ENCODE data around the gene CARD9. TPM values are rescaled to one million over a fixed set of nuclear protein-coding genes. Genes with fewer than 3 reads are reported as not detected.
A peak's percentile ranks its signal among the peaks of the same experiment; 100 is the strongest.

CARD9 gene
- polyA plus RNA-seq, 6 donors from 2014 or later = 0.16 to 0.52 (median 0.33) TPM; not detected in 1

GRCh38 chr9:136371533-136371880, 2.0 kb downstream of the CARD9 start:
- DNase-seq (no peak), ATAC-seq (ENCODE audit: low read depth in 2 of 2) (no peak)
- no peaks in the 10 kb centered on the region for H3K27me3 Mint-ChIP-seq
- peaks cover 0 to 14% (median 9%) of the 10 kb centered on the region in 3 donors for H3K4me1 Mint-ChIP-seq
- H3K36me3 Mint-ChIP-seq = no peaks in the 10 kb centered on the region
- H3K9me3 Mint-ChIP-seq = no peaks in the 10 kb centered on the region
- H3K27ac Mint-ChIP-seq = no peak overlapping the region
- peak overlapping the region in 1 of 8 donors; percentile 6 for H3K4me3 Mint-ChIP-seq

GRCh38 chr9:136370687-136371532, 2.6 kb downstream of the CARD9 start:
- Mint-ChIP-seq H3K4me3 (no peak overlapping the region), H3K27ac (no peak overlapping the region), H3K9me3 (no peaks in the 10 kb centered on the region), H3K4me1 (peaks cover 0 to 19% (median 12%) of the 10 kb centered on the region in 3 donors), H3K27me3 (peaks cover 0 to 6% (median 0%) of the 10 kb centered on the region in 3 donors), H3K36me3 (no peaks in the 10 kb centered on the region)
- no peak for ATAC-seq (ENCODE audit: low read depth in 2 of 2)
- no peak for DNase-seq

GRCh38 chr9:136370037-136370436, 3.4 kb downstream of the CARD9 start:
- no peak for DNase-seq
- no peak for ATAC-seq (ENCODE audit: low read depth in 2 of 2)
- Mint-ChIP-seq H3K27me3 (peaks cover 0 to 13% (median 0%) of the 10 kb centered on the region in 3 donors), H3K4me3 (no peak overlapping the region), H3K27ac (no peak overlapping the region), H3K9me3 (no peaks in the 10 kb centered on the region), H3K4me1 (peaks cover 0 to 26% (median 13%) of the 10 kb centered on the region in 3 donors), H3K36me3 (no peaks in the 10 kb centered on the region)

- Mint-ChIP-seq H3K36me3 (no peaks in the 10 kb centered on the region), H3K27me3 (peaks cover 0 to 13% (median 0%) of the 10 kb centered on the region in 3 donors), H3K9me3 (no peaks in the 10 kb centered on the region), H3K4me1 (peaks cover 0 to 23% (median 11%) of the 10 kb centered on the region in 3 donors), H3K27ac (no peak overlapping the region), H3K4me3 (no peak overlapping the region)
- no peak for ATAC-seq (ENCODE audit: low read depth in 2 of 2)
- no peak for DNase-seq
Observed at GRCh38 chr9:136368190-136368589, 5.3 kb downstream of the CARD9 start.

GRCh38 chr9:136367296-136368145, 5.9 kb downstream of the CARD9 start:
- Mint-ChIP-seq H3K36me3 (no peaks in the 10 kb centered on the region), H3K4me1 (peaks cover under 1 to 22% (median 8%) of the 10 kb centered on the region in 3 donors), H3K9me3 (no peaks in the 10 kb centered on the region), H3K4me3 (no peak overlapping the region), H3K27me3 (peaks cover 0 to 13% (median 0%) of the 10 kb centered on the region in 3 donors), H3K27ac (no peak overlapping the region)
- ATAC-seq (ENCODE audit: low read depth in 2 of 2) = no peak
- no peak for DNase-seq

- DNase-seq (no peak), ATAC-seq (ENCODE audit: low read depth in 2 of 2) (no peak)
- H3K36me3 Mint-ChIP-seq = no peaks in the 10 kb centered on the region
- no peaks in the 10 kb centered on the region for H3K9me3 Mint-ChIP-seq
- no peak overlapping the region for H3K4me3 Mint-ChIP-seq
- H3K4me1 Mint-ChIP-seq = peaks cover 3 to 22% (median 7%) of the 10 kb centered on the region in 3 donors
- peaks cover 0 to 13% (median 0%) of the 10 kb centered on the region in 3 donors for H3K27me3 Mint-ChIP-seq
- no peak overlapping the region for H3K27ac Mint-ChIP-seq
Observed at GRCh38 chr9:136366826-136367225, 6.6 kb downstream of the CARD9 start.

GRCh38 chr9:136365775-136366222, 7.7 kb downstream of the CARD9 start:
- Mint-ChIP-seq H3K4me3 (peak overlapping the region in 3 of 8 donors; percentile 9 to 16 (median 11)), H3K27ac (peak overlapping the region in 1 of 6 donors; percentile 28), H3K9me3 (no peaks in the 10 kb centered on the region), H3K4me1 (peaks cover 3 to 22% (median 7%) of the 10 kb centered on the region in 3 donors), H3K27me3 (peaks cover 0 to 13% (median 0%) of the 10 kb centered on the region in 3 donors), H3K36me3 (no peaks in the 10 kb centered on the region)
- DNase-seq = no peak
- ATAC-seq (ENCODE audit: low read depth in 2 of 2) = no peak

- ATAC-seq (ENCODE audit: low read depth in 2 of 2) (no peak), DNase-seq (no peak)
- H3K27me3 Mint-ChIP-seq = peaks cover 0 to 13% (median 0%) of the 10 kb centered on the region in 3 donors
- no peak overlapping the region for H3K27ac Mint-ChIP-seq
- no peaks in the 10 kb centered on the region for H3K9me3 Mint-ChIP-seq
- no peaks in the 10 kb centered on the region for H3K36me3 Mint-ChIP-seq
- peaks cover 3 to 22% (median 7%) of the 10 kb centered on the region in 3 donors for H3K4me1 Mint-ChIP-seq
- H3K4me3 Mint-ChIP-seq = peak overlapping the region in 2 of 8 donors; percentile 63
Observed at GRCh38 chr9:136364942-136365774, 8.3 kb downstream of the CARD9 start.

- Mint-ChIP-seq H3K9me3 (no peaks in the 10 kb centered on the region), H3K4me1 (peaks cover 3 to 22% (median 7%) of the 10 kb centered on the region in 3 donors), H3K36me3 (no peaks in the 10 kb centered on the region), H3K27me3 (peaks cover 0 to 13% (median 0%) of the 10 kb centered on the region in 3 donors), H3K4me3 (peak overlapping the region in 7 of 8 donors; percentile 46 to 80 (median 63)), H3K27ac (peak overlapping the region in 1 of 6 donors; percentile 92)
- DNase-seq = no peak
- ATAC-seq (ENCODE audit: low read depth in 2 of 2) = peak in 1 of 2 donors; percentile 0
Observed at GRCh38 chr9:136363949-136364748, 9.3 kb downstream of the CARD9 start.

- peak within 1 kb of the TSS; percentile 74 to 91 (median 86) for H3K4me3 Mint-ChIP-seq
- peak; percentile 83 for DNase-seq
- H3K27me3 Mint-ChIP-seq = peaks cover 0 to 13% (median 0%) of the 10 kb centered on the region in 3 donors
- H3K27ac Mint-ChIP-seq = peak within 1 kb of the TSS; percentile 62 to 94 (median 78)
- peak; percentile 80 to 81 for ATAC-seq (ENCODE audit: low read depth in 2 of 2)
- no peaks in the 10 kb centered on the region for H3K9me3 Mint-ChIP-seq
- no peaks in the 10 kb centered on the region for H3K36me3 Mint-ChIP-seq
- H3K4me1 Mint-ChIP-seq = peaks cover 3 to 22% (median 7%) of the 10 kb centered on the region in 3 donors
Observed at GRCh38 chr9:136363106-136363948, 10.1 kb downstream of the CARD9 start, which contains the start of gene DNLZ. Gene DNLZ (minus strand): TSS chr9:136363744. CDS start chr9:136363714, 30 bp downstream.

- H3K9me3 Mint-ChIP-seq = no peaks in the 10 kb centered on the region
- peak overlapping the region in 7 of 8 donors; percentile 74 to 91 (median 86) for H3K4me3 Mint-ChIP-seq
- peak overlapping the region in 2 of 6 donors; percentile 62 to 73 for H3K27ac Mint-ChIP-seq
- peaks cover 0 to 13% (median 0%) of the 10 kb centered on the region in 3 donors for H3K27me3 Mint-ChIP-seq
- peaks cover 3 to 22% (median 7%) of the 10 kb centered on the region in 3 donors for H3K4me1 Mint-ChIP-seq
- ATAC-seq (ENCODE audit: low read depth in 2 of 2) = no peak
- DNase-seq = no peak
- H3K36me3 Mint-ChIP-seq = no peaks in the 10 kb centered on the region
Observed at GRCh38 chr9:136362450-136362784, 11.1 kb downstream of the CARD9 start.

All from naive B cell (primary cell).